GM15510 (cell line): ENCODE data around the gene HDAC8.

ENCODE experiments used
- POLR2A ChIP-seq: IDR thresholded peaks from 3 replicates; pipeline ENCODE4 v1.6.1; 2011; ENCODE audit warnings: borderline replicate concordance; ENCODE audit not compliant: insufficient read length; ENCODE audit errors: extremely low read depth

The HDAC8 gene

DNA sequence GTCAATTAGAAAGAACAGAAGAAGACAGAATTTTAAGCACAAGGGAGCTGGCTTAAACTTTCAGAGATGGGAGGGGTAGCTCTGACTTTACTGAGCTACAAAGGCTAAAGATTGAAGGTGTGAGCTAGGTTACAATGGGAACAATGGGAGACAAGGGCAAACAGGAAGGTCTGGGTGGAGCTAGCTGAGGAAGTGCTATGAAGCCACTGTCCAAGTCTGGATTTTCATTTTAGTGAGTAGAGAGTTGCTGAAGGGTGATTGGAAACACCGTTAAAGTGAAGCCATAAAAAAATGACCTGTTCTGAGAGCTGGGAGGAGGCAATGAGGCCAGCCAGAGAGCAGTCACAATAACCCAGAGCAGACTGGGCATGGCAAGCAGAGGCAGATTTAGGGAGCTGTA lies 162.7 kb downstream of the HDAC8 start:
- no peak for TF ChIP-seq POLR2A

GRCh38 chrX:72408885-72409284 lies 163.8 kb downstream of the HDAC8 start:
- no peak for TF ChIP-seq POLR2A

DNA sequence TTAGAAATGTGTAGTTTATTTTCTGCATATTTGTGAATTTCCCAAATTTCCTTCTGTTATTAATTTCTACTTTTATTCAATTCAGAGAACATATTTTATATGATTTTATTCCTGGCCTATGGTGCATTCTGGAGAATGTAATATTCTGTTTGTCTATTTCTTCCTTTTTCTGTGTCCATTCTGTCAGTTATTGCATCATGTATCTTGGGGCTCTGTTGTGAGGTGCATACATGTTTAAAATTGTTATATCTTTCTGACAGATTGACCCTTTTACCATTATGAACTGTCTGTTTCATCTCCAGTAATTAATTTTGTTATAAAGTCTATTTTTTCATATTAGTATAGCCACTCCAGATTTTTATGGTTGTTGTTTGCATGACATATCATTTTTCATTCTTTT lies 170.0 kb downstream of the HDAC8 start:
- TF ChIP-seq POLR2A = no peak

DNA sequence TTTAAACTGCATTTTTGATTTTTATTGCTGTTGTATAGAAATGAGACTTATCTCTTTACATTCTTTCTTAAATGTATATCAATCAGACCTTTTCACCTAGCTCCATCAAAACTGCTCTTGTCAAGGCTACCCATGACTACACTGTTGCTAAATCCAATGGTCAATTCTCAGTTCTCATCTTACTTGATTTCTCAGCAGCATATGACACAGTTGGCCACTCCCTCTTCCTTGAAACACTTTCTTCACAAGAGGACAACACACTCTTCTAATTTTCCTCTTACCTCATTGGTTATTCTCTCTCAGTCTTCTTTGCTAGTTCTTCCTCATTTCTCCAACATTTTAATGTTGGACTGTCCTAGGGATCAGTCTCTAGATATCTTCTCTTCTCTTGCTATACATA lies 172.8 kb downstream of the HDAC8 start:
- no peak for TF ChIP-seq POLR2A

GRCh38 chrX:72396117-72396516 lies 176.5 kb downstream of the HDAC8 start:
- no peak for TF ChIP-seq POLR2A

GRCh38 chrX:72395237-72395636 lies 177.4 kb downstream of the HDAC8 start:
- TF ChIP-seq POLR2A = no peak

- TF ChIP-seq POLR2A = no peak
Observed at GRCh38 chrX:72394518-72395170, 178.0 kb downstream of the HDAC8 start.

DNA sequence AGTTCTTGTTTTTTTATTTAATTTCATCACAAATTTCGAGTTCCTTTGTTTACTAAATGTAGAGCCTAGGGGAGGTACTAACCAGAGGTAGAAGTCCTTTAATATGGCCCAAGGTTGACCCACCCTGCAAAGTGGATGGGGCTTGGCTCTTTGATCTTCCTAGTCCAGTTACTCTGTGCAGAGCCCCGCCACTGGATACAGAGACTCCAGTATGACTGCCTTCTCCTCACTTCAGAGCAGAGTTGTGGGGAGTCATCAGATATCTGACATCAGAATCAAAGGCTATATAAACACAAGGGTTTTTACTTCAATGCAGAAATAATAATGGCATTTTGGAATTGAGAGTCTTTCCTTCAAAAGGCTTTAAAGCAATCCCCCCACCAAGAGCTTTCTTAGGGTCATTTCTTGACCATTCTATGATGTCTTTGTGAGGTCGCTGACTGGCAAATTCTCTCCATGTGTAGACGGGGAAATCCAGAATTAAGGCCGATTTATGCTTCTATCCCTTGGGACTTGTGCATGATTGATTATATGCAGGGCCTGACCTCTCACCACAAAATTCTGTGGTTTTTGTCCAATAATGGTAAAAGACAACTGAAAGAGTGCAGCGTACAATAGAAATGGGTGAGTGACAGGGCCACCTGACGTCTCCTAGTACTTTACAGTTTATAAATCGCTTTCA lies 178.7 kb downstream of the HDAC8 start:
- no peak for TF ChIP-seq POLR2A

- TF ChIP-seq POLR2A = no peak
Observed at GRCh38 chrX:72392816-72393800, 179.5 kb downstream of the HDAC8 start.

GRCh38 chrX:72392042-72392441 lies 180.6 kb downstream of the HDAC8 start:
- no peak for TF ChIP-seq POLR2A

- TF ChIP-seq POLR2A = no peak
Observed at GRCh38 chrX:72387247-72387646, 185.4 kb downstream of the HDAC8 start.

DNA sequence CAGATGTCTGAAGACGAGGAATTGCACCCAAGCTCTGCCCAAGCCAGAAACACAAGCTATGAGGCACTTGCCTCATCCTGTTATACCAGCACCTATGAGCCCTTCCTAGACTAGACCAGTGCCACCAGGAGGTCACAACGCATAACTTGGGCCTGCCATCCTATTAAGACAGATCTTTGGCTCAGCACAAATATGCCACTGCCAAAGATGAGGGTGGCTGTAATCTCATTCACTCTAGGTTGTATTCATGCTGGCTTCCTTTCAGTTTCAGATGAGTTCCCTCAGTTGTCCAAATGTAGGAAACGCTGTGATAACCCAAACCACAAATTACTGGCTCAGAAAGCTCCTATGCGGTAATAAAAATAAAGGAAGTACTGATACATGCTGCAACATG lies 190.4 kb downstream of the HDAC8 start:
- no peak for TF ChIP-seq POLR2A

DNA sequence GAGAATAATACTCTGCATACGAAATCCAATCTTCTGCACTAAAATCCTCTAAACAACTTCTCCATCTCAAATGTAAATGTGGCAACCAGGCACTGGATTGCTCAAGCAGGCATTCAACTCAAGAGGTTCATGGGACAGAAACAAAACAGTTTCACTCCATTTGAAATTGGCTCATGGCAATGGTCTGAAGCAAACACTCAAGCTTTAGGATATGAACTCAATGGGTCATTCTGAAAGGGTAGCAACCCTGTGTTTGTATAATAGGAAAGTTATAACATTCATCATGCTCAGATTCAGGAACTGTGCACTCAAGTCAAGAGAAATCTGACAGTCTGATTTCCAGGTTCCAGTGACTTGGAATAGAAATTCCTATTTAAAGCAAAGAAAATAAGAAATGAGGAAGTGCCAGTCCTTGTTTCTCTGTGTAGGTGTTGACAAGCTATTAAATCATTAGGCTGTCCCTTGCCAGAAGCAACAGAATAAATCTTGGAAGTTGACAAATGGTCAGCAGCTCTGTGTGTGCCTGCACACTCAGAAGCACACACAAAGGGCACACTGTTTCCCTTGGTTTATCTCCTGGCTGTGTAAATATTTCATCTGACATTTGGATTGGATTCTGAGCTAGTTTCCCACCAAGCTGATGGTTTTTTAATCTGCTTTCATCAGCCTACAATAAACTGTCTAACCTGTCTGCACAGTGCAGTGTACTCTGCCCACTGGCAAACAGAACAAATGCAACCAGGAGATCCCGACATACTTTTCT lies 191.0 kb downstream of the HDAC8 start:
- no peak for TF ChIP-seq POLR2A

- no peak for TF ChIP-seq POLR2A
Observed at GRCh38 chrX:72376124-72376523, 196.5 kb downstream of the HDAC8 start.
